MCF 10A (cell line): Measurements from ENCODE around the gene SLC15A1. TPM values are rescaled to one million over a fixed set of nuclear protein-coding genes. Genes with fewer than 3 reads are reported as not detected.

ENCODE experiments used
- BruUV-seq: library from RNA; stranded (reverse); fragments of 400-500 nt; replicated peaks from 2 replicates; lab custom pipeline; 2021; lab: Mats Ljungman, UMichigan
- CTCF ChIA-PET: fragments of 300-600 bp; sonication (Branson Sonifier 250); formaldehyde crosslinking; extraction: SDS; loops from one replicate; lab custom pipeline; 2021; ENCODE audit warnings: antibody characterized with exemption, inconsistent platforms; lab: Yijun Ruan, JAX
- POLR2A ChIA-PET: fragments of 300-600, 350-650 bp; sonication (Branson Sonifier 250); formaldehyde crosslinking; extraction: SDS; loops from one replicate; lab custom pipeline; 2020; ENCODE audit warnings: antibody characterized with exemption, inconsistent platforms; lab: Yijun Ruan, JAX
- DNase-seq: peaks from one replicate; pipeline ENCODE4 v3.0.0-alpha.2; 2018; ENCODE audit not compliant: unreplicated experiment
- H3K27ac Mint-ChIP-seq: one replicate; pipeline ENCODE4 v1.8.0; 2022; ENCODE audit warnings: mild to moderate bottlenecking, low read depth, mixed read lengths; ENCODE audit not compliant: unreplicated experiment
- H3K27me3 Mint-ChIP-seq: one replicate; pipeline ENCODE4 v1.8.0; 2022; ENCODE audit warnings: mixed read lengths; ENCODE audit not compliant: insufficient read depth, unreplicated experiment
- H3K36me3 Mint-ChIP-seq: one replicate; pipeline ENCODE4 v1.8.0; 2022; ENCODE audit warnings: mild to moderate bottlenecking, moderate library complexity, mixed read lengths; ENCODE audit not compliant: insufficient read depth, unreplicated experiment
- H3K4me1 Mint-ChIP-seq: one replicate; pipeline ENCODE4 v1.8.0; 2022; ENCODE audit warnings: mixed read lengths; ENCODE audit not compliant: insufficient read depth, unreplicated experiment
- H3K4me3 Mint-ChIP-seq: one replicate; pipeline ENCODE4 v1.8.0; 2022; ENCODE audit warnings: mild to moderate bottlenecking, moderate library complexity, mixed read lengths; ENCODE audit not compliant: unreplicated experiment
- H3K9me3 Mint-ChIP-seq: one replicate; pipeline ENCODE4 v1.8.0; 2022; ENCODE audit warnings: mixed read lengths; ENCODE audit not compliant: unreplicated experiment
- CTCF ChIP-seq: fragments of 200-600 bp; IDR thresholded peaks from one replicate; pipeline ENCODE4 v1.8.0; 2022; ENCODE audit warnings: antibody characterized with exemption, mild to moderate bottlenecking; ENCODE audit not compliant: unreplicated experiment
- intact Hi-C: fragments of 100-400 bp; cut with micrococcal nuclease; formaldehyde crosslinking; loops from 2 replicates; pipeline ENCODE4 v1.14.1; 2022
- total RNA-seq: library from RNA; stranded (reverse); gene quantifications from 2 replicates; pipeline ENCODE4 v1.2.3, GENCODE V29; 2022

SLC15A1 gene
- total RNA-seq, 1 experiment from 2014 or later: not detected

- H3K9me3 Mint-ChIP-seq: no peaks in the 10 kb centered on the region
- H3K36me3 Mint-ChIP-seq: no peaks in the 10 kb centered on the region
- H3K27me3 Mint-ChIP-seq: peaks cover 12% of the 10 kb centered on the region
- H3K4me3 Mint-ChIP-seq: no peak overlapping the region
- no peak overlapping the region for H3K27ac Mint-ChIP-seq
- CTCF ChIA-PET: interaction anchor here (0.7 to 1.8 kb wide), 2 partner anchors 12 to 32 kb away, joined by 3 to 6 read pairs; no protein-coding TSS in a partner anchor
- BruUV-seq: no TSS peak
- no peak for DNase-seq
- intact Hi-C loops: no loop called here
- TF ChIP-seq CTCF: no peak
- POLR2A ChIA-PET: no interaction called here
- no peaks in the 10 kb centered on the region for H3K4me1 Mint-ChIP-seq
Measured at GRCh38 chr13:98685146-98685545, 67.3 kb downstream of the SLC15A1 start.

- Mint-ChIP-seq H3K4me3 (no peak overlapping the region), H3K27me3 (peaks cover 1% of the 10 kb centered on the region), H3K27ac (no peak overlapping the region), H3K9me3 (no peaks in the 10 kb centered on the region), H3K4me1 (no peaks in the 10 kb centered on the region), H3K36me3 (peaks cover 4% of the 10 kb centered on the region)
- BruUV-seq: no TSS peak
- POLR2A ChIA-PET: interaction anchor here (0.7 kb wide), 1 partner anchor 571 kb away, joined by 4 read pairs; no protein-coding TSS in a partner anchor
- no peak for TF ChIP-seq CTCF
- intact Hi-C loops: no loop called here
- CTCF ChIA-PET: interaction anchor here (1.0 kb wide), 1 partner anchor 8 kb away, joined by 5 read pairs; no protein-coding TSS in a partner anchor
- DNase-seq: no peak
Measured at GRCh38 chr13:98681049-98681448, 71.4 kb downstream of the SLC15A1 start.

GRCh38 chr13:98678741-98679140, 73.7 kb downstream of the SLC15A1 start:
- Mint-ChIP-seq H3K27me3 (no peaks in the 10 kb centered on the region), H3K36me3 (peaks cover 4% of the 10 kb centered on the region), H3K4me3 (no peak overlapping the region), H3K27ac (no peak overlapping the region), H3K4me1 (no peaks in the 10 kb centered on the region), H3K9me3 (no peaks in the 10 kb centered on the region)
- intact Hi-C loops: loop anchor here (10.0 kb wide), 1 partner anchor 334 kb away; no protein-coding TSS in a partner anchor
- no peak for TF ChIP-seq CTCF
- DNase-seq: no peak
- CTCF ChIA-PET: no interaction called here
- POLR2A ChIA-PET: no interaction called here
- BruUV-seq: no TSS peak

GRCh38 chr13:98677398-98677797, 75.1 kb downstream of the SLC15A1 start:
- BruUV-seq: no TSS peak
- intact Hi-C loops: loop anchor here (10.0 kb wide), 1 partner anchor 333 kb away; no protein-coding TSS in a partner anchor
- no peak for DNase-seq
- ChIA-PET CTCF (interaction anchor here (0.5 to 0.7 kb wide), 2 partner anchors 23 to 272 kb away, joined by 3 to 4 read pairs; no protein-coding TSS in a partner anchor), POLR2A (no interaction called here)
- no peak overlapping the region for H3K27ac Mint-ChIP-seq
- H3K4me3 Mint-ChIP-seq: no peak overlapping the region
- no peaks in the 10 kb centered on the region for H3K4me1 Mint-ChIP-seq
- H3K27me3 Mint-ChIP-seq: no peaks in the 10 kb centered on the region
- peaks cover 4% of the 10 kb centered on the region for H3K36me3 Mint-ChIP-seq
- no peaks in the 10 kb centered on the region for H3K9me3 Mint-ChIP-seq
- TF ChIP-seq CTCF: no peak
